Lung microvascular endothelial cell (primary cell): ENCODE results near the gene SPTBN1. TPM values are rescaled to one million over a fixed set of nuclear protein-coding genes. Genes with fewer than 3 reads are reported as not detected.
"Not testable (repeated sequence)": the region's sequence is repeated elsewhere in the genome, so short reads cannot be mapped to it uniquely, and the experiment has no call there.

ENCODE experiments used
- DNase-seq, 2 donors: peaks; one replicate each; pipeline versions ENCODE4 v3.0.0 to v3.0.0-alpha.2; 2010; ENCODE audit warnings: low read depth in 2 of 2
- total RNA-seq: library from RNA; depleted of rRNA; stranded (reverse); fragments of >200 nt; gene quantifications from 2 replicates; pipeline ENCODE4 v1.2.1, GENCODE V29; 2014

SPTBN1 gene
- total RNA-seq, 1 donor from 2014 or later = 652 TPM

GRCh38 chr2:54526226-54526879, 70.2 kb downstream of the SPTBN1 start:
- DNase-seq = no peak

GRCh38 chr2:54528311-54528955, 72.3 kb downstream of the SPTBN1 start:
- no peak for DNase-seq

DNA sequence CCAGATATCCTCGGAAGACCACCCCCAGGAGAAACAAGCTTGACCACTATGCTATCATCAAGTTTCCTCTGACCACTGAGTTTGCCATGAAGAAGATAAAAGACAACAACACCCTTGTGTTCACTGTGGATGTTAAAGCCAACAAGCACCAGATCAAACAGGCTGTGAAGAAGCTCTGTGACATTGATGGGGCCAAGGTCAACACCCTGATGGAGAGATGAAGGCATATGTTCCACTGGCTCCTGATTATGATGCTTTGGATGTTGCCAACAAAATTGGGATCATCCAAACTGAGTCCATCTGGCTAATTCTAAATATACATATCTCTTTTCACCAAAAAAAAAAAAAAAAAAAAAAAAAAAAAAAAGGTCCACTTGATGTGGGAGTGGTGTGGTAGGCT, 73.4 kb downstream of the SPTBN1 start:
- not testable (repeated sequence) for DNase-seq

GRCh38 chr2:54529935-54530334, 73.8 kb downstream of the SPTBN1 start:
- no peak for DNase-seq

DNA sequence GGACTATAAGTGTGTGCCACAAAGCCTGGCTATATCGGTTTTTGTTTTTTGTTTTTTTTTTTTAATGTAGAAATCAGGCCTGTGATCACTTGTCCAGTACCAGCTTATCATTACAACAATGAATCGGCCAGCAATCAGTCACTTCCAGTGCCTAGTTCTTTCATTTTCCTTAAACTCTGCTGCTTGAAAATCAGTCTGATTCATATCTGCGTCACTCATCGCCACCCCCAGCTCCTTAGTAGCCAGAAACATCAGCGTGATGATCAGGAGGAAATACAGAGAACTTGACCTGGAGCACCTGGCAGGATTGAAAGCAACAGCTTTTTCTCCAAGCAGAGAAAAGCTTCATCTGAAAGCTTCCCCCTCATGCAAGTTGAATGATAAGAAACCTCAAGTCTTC, 75.4 kb downstream of the SPTBN1 start:
- DNase-seq = peak in 1 of 2 donors; percentile 92

DNA sequence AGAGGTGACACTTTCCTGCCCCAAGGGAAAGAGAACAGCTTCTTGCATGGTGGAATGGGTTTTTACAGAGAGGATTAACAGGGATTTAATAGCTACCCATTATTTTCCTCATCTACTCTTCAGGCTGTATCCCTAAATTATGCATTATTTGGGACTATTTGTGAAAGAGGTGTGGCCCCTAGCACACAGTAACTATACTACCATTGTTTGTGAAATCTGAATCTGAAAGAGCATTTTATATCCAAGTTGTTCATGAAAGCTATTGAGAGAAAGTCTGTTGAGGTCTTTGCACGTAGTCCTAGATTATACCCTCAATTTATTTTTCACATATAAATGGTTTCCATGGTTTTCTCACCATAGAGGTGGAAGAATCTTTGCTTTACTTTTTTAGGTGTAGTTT, 78.1 kb downstream of the SPTBN1 start:
- no peak for DNase-seq

DNA sequence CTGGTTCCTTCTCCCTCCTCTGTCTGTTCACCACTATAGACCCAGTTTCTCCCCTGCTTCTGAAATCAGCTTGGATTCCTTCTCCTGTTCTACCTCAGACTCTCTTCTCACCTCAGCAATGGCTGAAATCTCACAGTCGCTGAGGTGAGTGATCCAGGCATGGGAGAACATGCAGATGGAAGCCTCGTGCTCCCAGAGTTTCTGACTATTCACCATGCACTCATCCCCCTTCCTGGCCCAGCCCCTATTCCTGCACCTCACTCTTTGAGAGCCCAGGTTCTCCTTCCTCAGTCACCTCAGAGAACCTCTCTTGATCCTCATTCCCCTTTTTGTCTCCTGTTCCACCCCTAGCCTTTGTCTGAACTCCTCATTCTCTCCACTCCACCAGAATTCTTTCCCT, 78.5 kb downstream of the SPTBN1 start:
- no peak for DNase-seq

GRCh38 chr2:54535599-54536195, 79.6 kb downstream of the SPTBN1 start:
- no peak for DNase-seq

- no peak for DNase-seq
These were observed 80.6 kb downstream of the SPTBN1 start for GRCh38 chr2:54536720-54537119.

DNA sequence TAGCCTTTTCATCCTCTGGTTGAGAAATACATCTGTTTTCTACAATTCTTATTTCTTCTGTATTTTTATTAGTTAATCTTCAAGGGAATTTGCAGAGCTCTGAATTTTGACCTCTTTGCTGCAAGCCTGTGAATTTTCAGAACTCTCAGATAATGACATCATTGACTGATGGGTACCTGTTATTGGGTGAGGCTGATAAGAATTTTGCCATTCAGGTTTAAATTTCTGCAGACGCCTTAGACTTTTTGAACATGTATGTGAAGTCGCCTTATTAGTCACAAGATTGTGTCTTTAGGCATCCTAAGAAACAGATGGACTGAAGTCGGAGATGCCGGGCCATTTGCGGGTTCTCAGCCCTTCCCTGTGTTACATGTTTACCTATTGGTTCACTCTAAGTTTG, 82.4 kb downstream of the SPTBN1 start:
- DNase-seq = no peak

DNA sequence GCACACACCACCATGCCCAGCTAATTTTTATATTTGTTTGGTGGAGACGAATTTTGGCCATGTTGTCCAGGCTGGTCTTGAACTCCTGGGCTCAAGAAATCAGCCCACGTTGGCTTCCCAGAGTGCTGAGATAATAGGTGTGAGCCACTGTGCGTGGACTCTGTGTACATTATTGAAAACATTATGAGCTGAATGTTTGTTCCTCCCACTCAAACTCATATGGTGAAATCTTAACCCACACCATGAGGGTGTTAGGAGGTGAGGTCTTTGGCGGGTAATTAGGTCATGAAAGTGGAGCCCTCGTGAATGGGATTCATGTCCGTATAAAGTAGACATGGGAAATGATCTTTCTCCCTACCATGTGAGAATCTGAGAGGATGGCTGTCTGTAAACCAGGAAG, 83.6 kb downstream of the SPTBN1 start:
- no peak for DNase-seq

DNA sequence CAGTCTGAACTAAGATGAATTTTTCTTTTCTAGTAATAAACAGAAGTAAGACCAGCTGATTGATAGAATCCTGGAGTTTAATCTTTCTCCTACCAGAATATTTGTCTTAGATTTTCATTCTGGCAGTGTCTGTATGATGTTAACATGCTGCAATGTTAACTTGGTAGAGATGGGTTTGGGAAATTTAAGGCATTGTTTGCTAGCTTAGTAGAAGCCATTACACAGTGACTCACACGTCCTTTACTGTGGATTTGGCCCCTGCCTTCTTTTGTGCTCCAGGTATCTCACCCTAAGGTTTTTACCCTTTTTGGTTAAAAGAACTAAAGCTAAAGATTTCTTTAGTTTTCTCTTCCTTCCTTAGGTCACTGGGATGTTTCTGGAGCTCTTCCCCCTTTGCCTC, 84.1 kb downstream of the SPTBN1 start:
- no peak for DNase-seq

GRCh38 chr2:54541995-54542394, 85.9 kb downstream of the SPTBN1 start:
- no peak for DNase-seq

DNA sequence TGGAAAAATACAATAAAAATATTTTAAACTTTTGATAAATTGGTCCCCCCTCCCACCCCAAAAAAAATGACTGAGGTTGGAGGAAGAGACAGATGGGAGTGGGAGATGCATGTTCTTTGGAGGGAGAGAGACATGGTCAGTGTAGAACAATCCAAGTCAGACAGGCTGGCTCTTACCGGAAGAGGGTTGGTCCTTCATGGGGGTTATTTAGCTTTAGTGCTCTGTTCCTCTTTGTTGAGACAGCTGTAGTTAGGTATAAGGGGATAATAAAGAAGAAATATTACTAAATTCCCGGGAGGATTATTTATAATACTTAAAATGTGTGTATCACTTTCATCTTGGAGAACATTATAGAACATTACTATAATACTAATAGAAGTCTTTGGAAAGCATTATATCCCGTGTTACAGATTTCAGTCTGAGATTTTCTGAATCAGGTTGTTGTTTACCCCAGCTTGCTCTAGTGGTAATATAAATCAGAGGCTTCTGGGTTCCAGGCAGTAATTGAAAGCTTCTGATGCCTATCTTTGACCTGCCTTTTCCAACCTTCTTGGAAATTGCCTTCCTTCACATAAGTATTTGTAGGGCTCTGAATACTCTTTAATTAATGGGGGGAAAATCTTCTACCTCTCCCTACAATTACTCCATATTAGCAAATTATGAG, 87.7 kb downstream of the SPTBN1 start:
- no peak for DNase-seq

GRCh38 chr2:54545702-54546450, 89.7 kb downstream of the SPTBN1 start:
- peak; percentile 50 to 88 for DNase-seq

- DNase-seq = peak; percentile 51 to 55
These were observed 90.4 kb downstream of the SPTBN1 start for GRCh38 chr2:54546518-54546917.

DNA sequence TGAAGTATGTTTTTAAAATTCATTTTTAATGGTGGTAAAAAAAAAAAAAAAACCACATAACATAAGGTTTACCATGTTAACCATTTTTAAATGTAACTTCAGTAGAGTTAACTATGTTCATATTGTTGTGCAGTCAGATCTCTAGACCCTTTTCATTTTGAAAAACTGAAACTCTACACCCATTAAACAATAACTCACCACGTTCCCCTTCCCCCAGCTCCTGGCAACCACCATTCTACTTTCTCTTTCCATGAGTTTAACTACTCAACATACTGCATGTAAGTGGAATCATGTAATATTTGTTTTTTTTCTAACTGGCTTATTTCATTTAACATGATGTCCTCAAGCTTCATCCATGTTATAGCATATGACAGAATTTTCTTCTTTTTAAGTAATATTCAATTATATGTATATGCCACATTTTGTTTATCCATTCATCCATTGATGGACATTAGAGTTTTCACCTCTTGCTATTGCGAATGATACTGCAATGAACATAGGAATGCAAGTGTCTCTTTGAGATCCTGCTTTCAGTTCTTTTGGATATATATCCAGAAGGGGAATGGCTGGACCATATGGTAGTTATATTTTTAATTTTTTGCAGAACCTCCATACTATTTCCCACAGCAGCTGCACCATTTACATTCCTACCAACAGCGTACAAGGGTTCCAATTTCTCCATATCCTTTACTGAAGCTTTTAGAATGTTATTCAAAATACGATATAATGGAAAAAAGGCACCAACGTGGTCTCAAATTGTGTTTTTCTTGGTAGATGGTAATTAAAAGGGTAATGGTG, 91.0 kb downstream of the SPTBN1 start:
- peak in 1 of 2 donors; percentile 59 for DNase-seq

DNA sequence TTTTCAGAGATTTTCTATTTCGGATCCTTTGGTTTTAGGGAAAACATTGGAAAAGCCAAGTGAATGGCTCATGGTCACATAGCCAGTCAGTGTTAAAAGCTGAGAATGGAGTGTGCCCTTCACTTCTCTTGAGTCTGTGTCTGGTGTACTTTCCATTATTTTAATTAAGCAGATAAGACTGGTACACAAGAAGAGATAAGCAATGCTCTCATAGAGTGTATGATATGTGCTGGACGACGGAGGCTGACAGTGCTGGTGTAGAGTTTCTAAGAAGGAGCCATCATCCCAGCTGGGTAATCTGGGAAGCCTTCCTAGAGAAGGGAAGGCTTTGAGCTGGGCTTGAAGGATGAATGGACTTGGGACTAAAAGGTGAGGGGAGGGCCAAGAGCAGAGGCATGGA, 93.3 kb downstream of the SPTBN1 start:
- no peak for DNase-seq

- no peak for DNase-seq
These were observed 93.9 kb downstream of the SPTBN1 start for GRCh38 chr2:54549917-54550518.

- no peak for DNase-seq
These were observed 94.4 kb downstream of the SPTBN1 start for GRCh38 chr2:54550547-54550946.
